Glutamatergic neuron (in vitro differentiated cells): ENCODE data around the gene CST1. TPM values are rescaled to one million over a fixed set of nuclear protein-coding genes. Genes with fewer than 3 reads are reported as not detected.
"Not testable (repeated sequence)": the region's sequence is repeated elsewhere in the genome, so short reads cannot be mapped to it uniquely, and the experiment has no call there.

Source experiments
- DNase-seq: peaks from one replicate; pipeline ENCODE4 v3.0.0; 2022
- H3K27ac Mint-ChIP-seq: one replicate; pipeline ENCODE4 v1.8.0; 2020; ENCODE audit warnings: mild to moderate bottlenecking, mixed read lengths, inconsistent platforms; ENCODE audit not compliant: unreplicated experiment
- H3K27me3 Mint-ChIP-seq: one replicate; pipeline ENCODE4 v1.8.0; 2020; ENCODE audit warnings: mild to moderate bottlenecking, moderate library complexity, mixed read lengths, inconsistent platforms; ENCODE audit not compliant: unreplicated experiment
- H3K36me3 Mint-ChIP-seq: one replicate; pipeline ENCODE4 v1.8.0; 2020; ENCODE audit warnings: mild to moderate bottlenecking, mixed read lengths, inconsistent platforms; ENCODE audit not compliant: unreplicated experiment
- H3K4me1 Mint-ChIP-seq: one replicate; pipeline ENCODE4 v1.8.0; 2020; ENCODE audit warnings: mild to moderate bottlenecking, low read depth, mixed read lengths, inconsistent platforms; ENCODE audit not compliant: unreplicated experiment
- H3K4me3 Mint-ChIP-seq: one replicate; pipeline ENCODE4 v1.8.0; 2020; ENCODE audit warnings: mild to moderate bottlenecking, mixed read lengths, inconsistent platforms; ENCODE audit not compliant: unreplicated experiment
- H3K9me3 Mint-ChIP-seq: one replicate; pipeline ENCODE4 v1.8.0; 2020; ENCODE audit warnings: mild to moderate bottlenecking, moderate library complexity, mixed read lengths, inconsistent platforms; ENCODE audit not compliant: unreplicated experiment
- CTCF ChIP-seq: fragments of 200-600 bp; sonication (generic); IDR thresholded peaks from one replicate; pipeline ENCODE4 v1.5.0; 2021; ENCODE audit not compliant: partially characterized antibody, unreplicated experiment
- total RNA-seq: library from RNA; stranded (reverse); fragmentation: NEBNext Ultra II Directional; extraction: Animal tissue kit (Norgen Biotek cat#: 25700); gene quantifications from one replicate; pipeline ENCODE4 v1.2.1, GENCODE V29; 2021; ENCODE audit not compliant: unreplicated experiment

CST1 gene
- total RNA-seq, 1 donor from 2014 or later: not detected

DNA sequence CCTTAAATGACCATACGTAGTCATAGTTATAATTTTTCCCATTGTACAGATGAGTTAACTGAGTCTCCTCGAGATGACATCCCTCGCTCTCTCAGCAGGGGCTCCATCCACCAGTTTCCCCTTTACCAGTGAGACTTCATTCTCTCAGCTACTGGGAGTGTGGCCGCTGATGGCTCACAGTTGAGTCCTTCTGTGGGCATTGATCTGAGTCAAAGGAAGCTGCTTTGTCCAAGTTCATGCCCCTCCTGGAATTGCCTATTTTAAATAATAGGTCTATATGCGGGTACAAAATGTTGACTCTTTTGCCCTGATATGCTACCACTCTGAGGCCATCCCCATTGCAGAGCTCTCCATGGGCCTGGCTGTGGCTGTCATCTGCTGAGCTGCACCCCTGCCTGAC, 14.8 kb upstream of the CST1 start:
- TF ChIP-seq CTCF: no peak
- no peaks in the 10 kb centered on the region for H3K27me3 Mint-ChIP-seq
- no peak for DNase-seq
- no peak overlapping the region for H3K27ac Mint-ChIP-seq
- H3K4me3 Mint-ChIP-seq: no peak overlapping the region
- no peaks in the 10 kb centered on the region for H3K9me3 Mint-ChIP-seq
- H3K4me1 Mint-ChIP-seq: no peaks in the 10 kb centered on the region
- no peaks in the 10 kb centered on the region for H3K36me3 Mint-ChIP-seq

GRCh38 chr20:23764630-23765029, 13.9 kb upstream of the CST1 start:
- DNase-seq, H3K9me3 Mint-ChIP-seq, H3K27ac Mint-ChIP-seq, H3K27me3 Mint-ChIP-seq, H3K36me3 Mint-ChIP-seq, H3K4me3 Mint-ChIP-seq, H3K4me1 Mint-ChIP-seq: not testable (repeated sequence)

GRCh38 chr20:23763345-23763744, 12.6 kb upstream of the CST1 start:
- no peak for DNase-seq
- Mint-ChIP-seq H3K36me3 (no peaks in the 10 kb centered on the region), H3K4me3 (no peak overlapping the region), H3K27me3 (no peaks in the 10 kb centered on the region), H3K4me1 (no peaks in the 10 kb centered on the region), H3K9me3 (no peaks in the 10 kb centered on the region), H3K27ac (no peak overlapping the region)
- TF ChIP-seq CTCF: no peak

DNA sequence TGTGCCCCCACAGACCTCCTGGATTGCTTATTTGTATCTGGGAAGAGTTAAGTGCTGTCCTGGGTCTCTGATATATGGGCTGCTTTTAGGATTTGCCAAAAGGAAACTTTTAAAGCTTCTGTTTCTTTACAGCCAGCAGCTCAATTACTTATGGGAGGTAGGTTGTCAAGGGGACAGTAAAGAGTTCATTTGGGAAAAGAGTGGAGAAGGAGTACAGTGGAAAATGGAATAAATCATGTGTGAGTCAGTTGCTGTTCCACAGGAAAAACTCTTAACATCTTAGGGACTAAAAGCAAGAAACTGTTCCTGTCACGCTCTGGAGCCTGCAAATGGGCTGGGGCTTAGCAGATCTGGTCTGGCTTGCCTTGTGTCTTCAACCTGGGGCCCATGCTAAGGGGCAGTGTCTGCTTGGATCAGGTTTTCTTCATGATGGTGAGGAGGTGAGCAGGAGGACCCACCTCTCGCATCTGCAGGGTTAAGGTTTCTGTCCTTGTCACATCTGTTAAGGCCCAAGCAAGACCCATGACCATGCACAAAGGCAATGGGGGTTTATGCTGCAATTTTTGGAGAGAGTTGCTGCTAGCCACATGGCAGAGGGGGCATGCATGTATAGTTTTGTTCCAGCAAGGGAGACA, 8.7 kb upstream of the CST1 start:
- no peaks in the 10 kb centered on the region for H3K36me3 Mint-ChIP-seq
- no peaks in the 10 kb centered on the region for H3K4me1 Mint-ChIP-seq
- no peak for DNase-seq
- TF ChIP-seq CTCF: no peak
- H3K27ac Mint-ChIP-seq: no peak overlapping the region
- peaks cover 7% of the 10 kb centered on the region for H3K27me3 Mint-ChIP-seq
- no peaks in the 10 kb centered on the region for H3K9me3 Mint-ChIP-seq
- H3K4me3 Mint-ChIP-seq: no peak overlapping the region

DNA sequence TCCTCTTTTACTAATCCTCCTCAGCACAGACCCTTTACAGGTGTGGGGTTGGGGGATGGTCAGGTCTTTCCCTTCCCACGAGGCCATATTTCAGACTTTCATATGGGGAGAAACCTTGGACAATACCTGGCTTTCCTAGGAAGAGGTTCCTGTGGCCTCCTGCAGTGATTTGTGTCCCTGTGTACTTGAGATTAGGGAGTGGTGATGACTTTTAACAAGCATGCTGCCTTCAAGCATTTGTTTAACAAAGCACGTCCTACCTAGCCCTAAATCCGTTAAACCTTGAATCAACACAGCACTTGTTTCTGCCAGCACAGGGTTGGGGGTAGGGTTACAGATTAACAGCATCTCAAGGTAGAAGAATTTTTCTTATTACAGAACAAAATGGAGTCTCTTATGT, 6.1 kb upstream of the CST1 start:
- not testable (repeated sequence) for H3K27me3 Mint-ChIP-seq, DNase-seq, H3K36me3 Mint-ChIP-seq, H3K4me1 Mint-ChIP-seq, H3K9me3 Mint-ChIP-seq, H3K27ac Mint-ChIP-seq, H3K4me3 Mint-ChIP-seq

- H3K4me1 Mint-ChIP-seq, H3K9me3 Mint-ChIP-seq, H3K27me3 Mint-ChIP-seq, H3K4me3 Mint-ChIP-seq, H3K36me3 Mint-ChIP-seq, DNase-seq, H3K27ac Mint-ChIP-seq: not testable (repeated sequence)
Observed at GRCh38 chr20:23755131-23755611, 4.4 kb upstream of the CST1 start.
